Left lobe of liver (tissue), 2 donors: ENCODE results near the gene RBL1. TPM values are rescaled to one million over a fixed set of nuclear protein-coding genes. Genes with fewer than 3 reads are reported as not detected.
"Not testable (repeated sequence)": the region's sequence is repeated elsewhere in the genome, so short reads cannot be mapped to it uniquely, and the experiment has no call there.

ENCODE experiments used
- ATAC-seq: fragments of 200-7000 bp; cut with Tn5 transposase; one replicate; pipeline ENCODE4 v1.9.1; 2020; ENCODE audit warnings: mild to moderate bottlenecking, moderate library complexity
- DNase-seq: peaks from one replicate; pipeline ENCODE4 v3.0.0-alpha.2; 2020; ENCODE audit warnings: low spot score
- total RNA-seq: library from RNA; stranded (reverse); gene quantifications from one replicate; pipeline ENCODE4 v1.2.1, GENCODE V29; 2021
- donor health status: DM: no; HTN: no; CAD: no; lungs with moderate emphysema.
- donor health status: DM: no; HTN: yes; CAD: no.

RBL1 gene
- total RNA-seq, 1 donor from 2014 or later, result 2.2 TPM

- no peak for ATAC-seq
- DNase-seq, result no peak
Observed at GRCh38 chr20:37075932-37076685, 19.7 kb downstream of the RBL1 start.

DNA sequence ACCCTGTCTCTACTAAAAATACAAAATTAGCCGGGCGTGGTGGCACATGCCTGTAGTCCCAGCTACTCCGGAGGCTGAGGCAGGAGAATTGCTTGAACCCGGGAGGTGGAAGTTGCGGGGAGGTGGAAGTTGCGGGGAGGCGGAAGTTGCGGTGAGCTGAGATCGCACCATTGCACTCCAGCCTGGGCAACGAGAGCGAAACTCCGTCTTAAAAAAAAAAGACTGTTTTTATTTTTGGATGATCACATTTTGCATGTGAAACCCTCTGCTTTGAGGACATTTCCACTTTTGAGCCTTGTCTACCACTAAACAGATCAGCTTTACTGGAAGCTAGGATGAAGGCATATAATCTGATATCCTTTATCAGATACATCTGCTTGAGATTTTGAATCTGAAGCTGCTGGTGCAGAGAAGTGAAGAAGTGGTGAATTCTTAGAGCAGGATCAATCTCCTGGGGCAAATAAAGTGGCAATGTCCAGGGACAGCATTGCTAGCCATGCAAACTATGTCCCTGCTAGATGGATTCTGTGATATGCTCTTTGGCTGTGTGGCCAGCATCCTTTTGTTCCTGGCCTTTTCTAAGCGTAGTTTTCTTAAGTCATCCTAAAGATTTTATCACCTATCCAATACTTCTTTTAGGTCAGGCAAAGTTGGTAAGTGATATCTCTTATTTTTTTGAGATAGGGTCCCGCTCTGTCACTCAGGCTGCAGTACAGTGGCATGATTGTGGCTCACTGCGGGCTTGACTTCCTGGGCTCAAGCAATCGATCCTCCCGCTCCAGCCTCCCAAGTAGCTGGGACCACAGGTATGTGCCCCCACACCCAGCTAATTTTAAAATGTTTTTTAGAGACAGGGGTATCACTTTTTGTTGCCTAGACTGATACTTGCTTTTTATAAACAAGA is 23.3 kb downstream of the RBL1 start:
- DNase-seq (no peak), ATAC-seq (no peak)

DNA sequence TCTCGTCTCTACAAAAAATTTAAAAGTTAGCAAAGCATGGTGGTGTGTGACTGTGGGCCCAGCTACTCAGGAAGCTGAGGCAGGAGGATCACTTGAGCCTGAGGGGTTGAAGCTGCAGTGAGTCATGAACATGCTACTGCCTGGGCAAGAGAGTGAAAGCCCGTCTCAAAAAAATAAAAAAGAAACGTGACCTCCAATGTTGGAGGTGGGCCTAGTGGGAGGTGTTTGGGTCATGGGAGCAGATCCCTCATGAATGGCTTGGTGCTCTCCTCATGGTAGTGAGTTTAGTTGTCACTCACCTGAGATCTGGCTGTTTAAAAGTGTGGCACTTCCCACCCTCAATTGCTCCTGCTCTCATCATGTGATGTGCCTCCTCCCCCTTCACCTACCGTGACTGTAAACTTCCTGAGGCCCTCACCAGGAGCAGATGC is 24.3 kb downstream of the RBL1 start:
- no peak for ATAC-seq
- no peak for DNase-seq

- not testable (repeated sequence) for ATAC-seq, DNase-seq
Observed at GRCh38 chr20:37069563-37069962, 26.2 kb downstream of the RBL1 start.

GRCh38 chr20:37066168-37066567 is 29.6 kb downstream of the RBL1 start:
- DNase-seq (no peak), ATAC-seq (no peak)

GRCh38 chr20:37055276-37055675 is 40.5 kb downstream of the RBL1 start:
- DNase-seq (no peak), ATAC-seq (peak; percentile 82)

- no peak for DNase-seq
Observed at GRCh38 chr20:37053230-37053950, 42.4 kb downstream of the RBL1 start.

GRCh38 chr20:37042986-37043972 is 52.5 kb downstream of the RBL1 start:
- ATAC-seq (no peak), DNase-seq (no peak)

More at GRCh38 chr20:37053230-37053950, 42.4 kb downstream of the RBL1 start:
- ATAC-seq, result no peak

GRCh38 chr20:37039366-37039765 is 56.4 kb downstream of the RBL1 start:
- ATAC-seq, result not testable (repeated sequence)

GRCh38 chr20:37032077-37032476 is 63.7 kb downstream of the RBL1 start:
- no peak for ATAC-seq

More at GRCh38 chr20:37039366-37039765, 56.4 kb downstream of the RBL1 start:
- not testable (repeated sequence) for DNase-seq

GRCh38 chr20:37020636-37021035 is 75.2 kb downstream of the RBL1 start:
- ATAC-seq, result no peak
- DNase-seq, result no peak

More at GRCh38 chr20:37032077-37032476, 63.7 kb downstream of the RBL1 start:
- DNase-seq, result no peak

DNA sequence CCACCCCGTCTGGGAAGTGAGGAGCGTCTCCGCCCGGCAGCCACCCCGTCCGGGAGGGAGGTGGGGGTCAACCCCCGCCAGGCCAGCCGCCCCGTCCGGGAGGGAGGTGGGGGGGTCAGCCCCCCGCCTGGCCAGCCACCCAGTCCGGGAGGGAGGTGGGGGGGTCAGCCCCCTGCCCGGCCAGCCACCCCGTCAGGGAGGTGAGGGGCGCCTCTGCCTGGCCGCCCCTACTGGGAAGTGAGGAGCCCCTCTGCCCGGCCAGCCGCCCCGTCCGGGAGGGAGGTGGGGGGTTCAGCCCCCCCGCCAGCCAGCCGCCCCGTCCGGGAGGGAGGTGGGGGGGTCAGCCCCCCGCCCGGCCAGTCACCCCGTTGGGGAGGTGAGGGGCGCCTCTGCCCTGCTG is 83.2 kb downstream of the RBL1 start:
- ATAC-seq, result not testable (repeated sequence)

GRCh38 chr20:37011858-37012257 is 83.9 kb downstream of the RBL1 start:
- DNase-seq, ATAC-seq: not testable (repeated sequence)

More for the DNA sequence above, 83.2 kb downstream of the RBL1 start:
- DNase-seq, result not testable (repeated sequence)

- DNase-seq (no peak), ATAC-seq (no peak)
Observed at GRCh38 chr20:37011147-37011546, 84.7 kb downstream of the RBL1 start.

DNA sequence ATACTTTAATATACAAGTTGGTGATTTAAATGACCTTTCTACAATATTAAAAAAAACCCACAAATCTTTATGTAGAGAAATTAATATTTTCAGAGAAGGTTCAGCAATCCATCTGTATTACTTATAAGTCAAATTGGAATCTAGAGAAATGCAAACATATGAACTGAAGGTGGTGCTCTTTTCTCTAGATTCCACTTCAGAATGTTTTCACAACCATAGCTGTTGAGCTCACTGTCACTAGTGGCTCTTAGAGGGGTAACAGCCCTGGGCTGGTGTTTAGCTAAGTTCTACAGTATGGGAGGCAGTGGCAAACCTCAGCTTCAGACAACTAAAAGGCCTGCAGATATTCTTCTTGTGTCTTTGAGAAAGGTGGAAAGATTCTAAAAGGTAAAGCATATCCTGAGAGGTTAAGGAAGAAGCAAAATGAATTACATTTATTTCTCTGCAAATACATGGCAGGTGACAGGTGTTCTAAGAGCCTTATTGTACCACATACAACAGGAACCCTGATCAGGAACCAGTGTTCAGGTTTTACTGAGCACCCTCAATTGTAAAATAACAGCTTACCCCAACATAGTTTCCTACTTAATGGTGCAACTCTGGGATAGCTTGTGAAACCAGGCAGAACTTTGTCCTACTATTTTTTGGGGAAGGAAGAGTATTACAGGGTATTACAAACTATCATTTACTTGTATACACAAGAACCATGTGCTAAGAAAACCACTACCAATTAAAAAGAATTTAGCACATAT is 87.7 kb downstream of the RBL1 start:
- ATAC-seq, result peak; percentile 90
- DNase-seq, result no peak

DNA sequence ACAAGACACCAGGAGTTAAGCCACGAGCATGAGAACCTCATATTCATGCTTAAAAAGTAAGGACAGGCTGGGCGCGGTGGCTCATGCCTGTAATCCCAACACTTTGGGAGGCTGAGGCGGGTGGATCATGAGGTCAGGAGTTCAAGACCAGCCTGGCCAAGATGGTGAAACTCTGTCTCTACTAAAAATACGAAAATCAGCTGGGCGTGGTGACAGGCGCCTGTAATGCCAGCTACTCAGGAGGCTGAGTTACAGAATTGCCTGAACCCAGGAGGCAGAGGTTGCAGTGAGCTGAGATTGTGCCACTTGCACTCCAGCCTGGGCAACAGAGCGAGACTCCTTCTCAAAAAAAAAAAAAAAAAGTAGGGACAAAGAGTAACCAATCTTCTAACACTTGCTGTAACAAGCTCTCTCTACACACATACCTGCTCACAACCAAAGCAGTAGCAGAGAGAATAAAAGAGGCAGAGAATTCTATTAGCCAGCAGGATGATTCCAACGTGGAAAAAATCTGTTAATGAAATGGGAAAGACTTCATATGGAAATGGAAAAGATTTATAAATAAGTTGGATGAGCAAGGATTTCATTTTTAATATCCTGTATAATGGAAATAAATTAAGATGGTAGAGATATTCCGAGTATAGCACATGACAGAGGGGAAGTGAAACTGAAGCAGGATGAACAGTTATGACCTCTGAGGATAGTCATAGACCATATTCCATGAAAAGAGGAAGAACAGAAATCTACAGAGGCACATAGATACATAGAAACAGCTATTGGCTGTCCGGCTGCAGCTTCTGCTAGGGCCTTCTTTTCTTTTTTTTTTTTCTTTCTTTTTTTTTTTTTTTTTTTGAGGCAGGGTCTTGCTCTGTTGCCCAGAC is 90.5 kb downstream of the RBL1 start:
- peak; percentile 24 for ATAC-seq
- not testable (repeated sequence) for DNase-seq

- not testable (repeated sequence) for ATAC-seq, DNase-seq
Observed at GRCh38 chr20:37001634-37002033, 94.2 kb downstream of the RBL1 start.

DNA sequence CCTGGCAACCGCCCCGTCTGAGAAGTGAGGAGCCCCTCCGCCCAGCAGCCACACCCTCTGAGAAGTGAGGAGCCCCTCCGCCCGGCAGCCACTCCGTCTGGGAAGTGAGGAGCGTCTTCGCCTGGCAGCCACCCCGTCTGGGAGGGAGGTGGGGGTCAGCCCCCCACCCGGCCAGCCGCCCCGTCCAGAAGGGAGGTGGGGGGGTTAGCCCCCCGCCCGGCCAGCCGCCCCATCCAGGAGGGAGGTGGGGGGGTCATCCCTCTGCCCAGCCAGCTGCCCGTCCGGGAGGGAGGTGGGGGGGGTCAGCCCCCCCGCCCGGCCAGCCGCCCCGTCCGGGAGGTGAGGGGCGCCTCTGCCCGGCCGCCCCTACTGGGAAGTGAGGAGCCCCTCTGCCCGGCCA is 95.6 kb downstream of the RBL1 start:
- ATAC-seq, DNase-seq: not testable (repeated sequence)
